ENCODE results near the gene CHST12. TPM values are rescaled to one million over a fixed set of nuclear protein-coding genes. Genes with fewer than 3 reads are reported as not detected.

CHST12 gene
- total and polyA plus RNA-seq, 2 experiments from 2014 or later: 7.2 to 21.5 TPM

- peak; percentile 35 for DNase-seq (ENCODE audit: low spot score)
- H3K9me2 ChIP-seq (replicated peaks; ENCODE audit: insufficient read depth): no peaks in the 10 kb centered on the region
- peak overlapping the region; percentile 98 for H3K4me3 ChIP-seq
- H3K27me3 ChIP-seq: no peaks in the 10 kb centered on the region
- under 1% methylated on average over 67 of the region's 92 CpGs for WGBS (ENCODE audit: low lambda C conversion rate, missing lambda C conversion rate)
- H3K4me1 ChIP-seq (ENCODE audit: insufficient read depth): peaks cover 21% of the 10 kb centered on the region
- TF ChIP-seq EZH2phosphoT487 (IDR thresholded peaks at IDR 0.05; ENCODE audit: low read depth, severe bottlenecking, unreplicated experiment): no peak
- no peak for TF ChIP-seq CTCF (IDR thresholded peaks at IDR 0.05; ENCODE audit: poor library complexity)
- no peak for TF ChIP-seq EZH2 (IDR thresholded peaks at IDR 0.05; ENCODE audit: borderline replicate concordance)
- H3K4me2 ChIP-seq: peak overlapping the region; percentile 94
- peaks cover 45% of the 10 kb centered on the region for H4K20me1 ChIP-seq (ENCODE audit: insufficient read depth, poor library complexity, severe bottlenecking)
- H3K36me3 ChIP-seq (replicated peaks; ENCODE audit: insufficient read depth, low read depth): no peaks in the 10 kb centered on the region
- peaks cover 65% of the 10 kb centered on the region for H3K79me2 ChIP-seq
- no peaks in the 10 kb centered on the region for H3K9me3 ChIP-seq (ENCODE audit: low read depth)
- peak overlapping the region; percentile 43 for H2AFZ ChIP-seq
- H3K27ac ChIP-seq: peak overlapping the region; percentile 81
Observed at GRCh38 chr7:2354939-2355704, 48.3 kb upstream of the CHST12 start.

- H3K4me1 ChIP-seq (ENCODE audit: insufficient read depth): peaks cover 21% of the 10 kb centered on the region
- peak overlapping the region; percentile 98 for H3K4me3 ChIP-seq
- peaks cover 51% of the 10 kb centered on the region for H4K20me1 ChIP-seq (ENCODE audit: insufficient read depth, poor library complexity, severe bottlenecking)
- peaks cover 70% of the 10 kb centered on the region for H3K79me2 ChIP-seq
- H3K27ac ChIP-seq: no peak overlapping the region
- no peaks in the 10 kb centered on the region for H3K9me2 ChIP-seq (replicated peaks; ENCODE audit: insufficient read depth)
- H3K36me3 ChIP-seq (replicated peaks; ENCODE audit: insufficient read depth, low read depth): no peaks in the 10 kb centered on the region
- DNase-seq (ENCODE audit: low spot score): no peak
- no peak overlapping the region for H2AFZ ChIP-seq
- H3K4me2 ChIP-seq: peak overlapping the region; percentile 94
- TF ChIP-seq CTCF (IDR thresholded peaks at IDR 0.05; ENCODE audit: poor library complexity) (no peak), EZH2 (IDR thresholded peaks at IDR 0.05; ENCODE audit: borderline replicate concordance) (no peak), EZH2phosphoT487 (IDR thresholded peaks at IDR 0.05; ENCODE audit: low read depth, severe bottlenecking, unreplicated experiment) (no peak)
- 6% methylated on average over 9 of the region's 9 CpGs for WGBS (ENCODE audit: low lambda C conversion rate, missing lambda C conversion rate)
- no peaks in the 10 kb centered on the region for H3K27me3 ChIP-seq
- H3K9me3 ChIP-seq (ENCODE audit: low read depth): no peaks in the 10 kb centered on the region
Observed at GRCh38 chr7:2355705-2356008, 47.8 kb upstream of the CHST12 start.

GRCh38 chr7:2357165-2357564 is 46.2 kb upstream of the CHST12 start:
- Histone ChIP-seq H3K9me3 (ENCODE audit: low read depth) (no peaks in the 10 kb centered on the region), H3K4me3 (no peak overlapping the region), H3K27ac (no peak overlapping the region), H3K9me2 (replicated peaks; ENCODE audit: insufficient read depth) (no peaks in the 10 kb centered on the region), H3K79me2 (peaks cover 85% of the 10 kb centered on the region), H4K20me1 (ENCODE audit: insufficient read depth, poor library complexity, severe bottlenecking) (peaks cover 62% of the 10 kb centered on the region), H3K4me2 (peak overlapping the region; percentile 94), H3K27me3 (no peaks in the 10 kb centered on the region), H2AFZ (no peak overlapping the region), H3K4me1 (ENCODE audit: insufficient read depth) (peaks cover 21% of the 10 kb centered on the region), H3K36me3 (replicated peaks; ENCODE audit: insufficient read depth, low read depth) (no peaks in the 10 kb centered on the region)
- DNase-seq (ENCODE audit: low spot score): no peak
- 87% methylated on average over 8 of the region's 8 CpGs for WGBS (ENCODE audit: low lambda C conversion rate, missing lambda C conversion rate)
- TF ChIP-seq CTCF (IDR thresholded peaks at IDR 0.05; ENCODE audit: poor library complexity): no peak
- TF ChIP-seq EZH2 (IDR thresholded peaks at IDR 0.05; ENCODE audit: borderline replicate concordance): no peak
- TF ChIP-seq EZH2phosphoT487 (IDR thresholded peaks at IDR 0.05; ENCODE audit: low read depth, severe bottlenecking, unreplicated experiment): no peak

Data from hepatocyte (in vitro differentiated cells).